ENCODE data around the gene KLHL6.
"Not testable (repeated sequence)": the region's sequence is repeated elsewhere in the genome, so short reads cannot be mapped to it uniquely, and the experiment has no call there.

KLHL6 gene

DNA sequence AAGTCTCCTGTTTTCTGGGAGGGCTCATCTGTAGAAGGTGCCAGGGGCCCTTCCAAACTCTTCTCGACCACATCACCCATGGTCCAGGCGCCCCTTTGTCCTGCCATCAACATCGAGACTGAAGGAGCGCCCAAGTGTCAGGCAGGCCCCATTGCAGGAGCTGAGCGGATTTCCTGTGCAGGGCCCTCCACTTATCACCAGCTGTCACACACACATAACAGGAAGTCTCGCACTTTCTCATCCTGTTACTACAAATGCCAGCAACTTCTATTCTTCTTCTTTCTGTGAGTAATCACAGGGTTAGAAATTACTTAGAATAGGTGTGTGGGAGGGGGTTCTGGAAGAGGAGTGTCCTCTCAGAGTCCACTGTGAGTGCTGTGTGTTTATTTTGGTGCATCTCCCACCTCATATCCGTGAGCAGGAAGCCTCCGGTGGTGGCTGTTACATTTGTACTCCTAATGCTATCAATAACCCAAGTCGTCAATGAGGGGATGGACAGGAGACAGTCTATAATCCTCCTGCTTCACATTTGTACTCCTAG, at the start of gene KLHL6:
TSS of gene KLHL6 (minus strand) at position 166 of the 541 bp plus-strand sequence. CDS start at position 113, 53 bp downstream.
- no peak for DNase-seq

- DNase-seq = no peak
Observed at GRCh38 chr3:183597959-183598358, 42.5 kb upstream of the KLHL6 start.

DNA sequence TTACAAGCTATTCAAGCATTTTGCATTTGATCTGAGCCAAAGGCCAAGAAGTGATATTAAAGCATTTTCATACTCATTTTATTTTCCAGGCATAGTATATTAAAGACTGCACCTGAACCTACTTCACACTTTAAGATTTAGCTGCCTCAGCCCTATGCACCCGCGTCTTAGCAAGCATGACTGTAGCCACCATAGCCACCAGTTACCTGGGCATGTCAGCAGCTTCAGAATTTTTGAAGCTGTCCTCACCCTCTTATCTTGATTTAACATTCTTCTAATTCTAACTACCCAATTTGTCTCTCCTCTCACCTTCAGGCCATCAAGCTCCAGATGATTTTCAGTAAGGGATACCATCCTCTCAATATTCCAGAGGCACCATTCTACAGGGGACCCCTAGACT, 39.1 kb upstream of the KLHL6 start:
- no peak for DNase-seq

DNA sequence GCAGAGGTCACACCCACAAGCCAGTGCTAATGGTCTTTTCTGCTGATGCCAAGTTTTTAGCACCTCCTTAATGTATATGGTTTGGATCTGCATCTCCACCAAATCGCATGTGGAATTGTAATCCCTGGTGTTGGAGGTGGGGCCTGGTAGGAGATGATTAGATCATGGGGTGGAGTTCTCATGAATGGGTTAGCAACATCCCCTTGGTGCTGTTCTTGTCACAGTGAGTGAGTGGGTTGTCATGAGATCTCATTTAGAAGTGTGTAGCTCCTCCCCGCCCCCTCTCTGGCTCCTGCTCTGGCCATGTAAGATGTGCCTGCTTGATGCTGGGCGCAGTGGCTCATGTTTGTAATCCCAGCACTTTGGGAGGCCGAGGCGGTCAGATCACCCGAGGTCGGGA, 37.3 kb upstream of the KLHL6 start:
- DNase-seq = no peak

GRCh38 chr3:183591881-183592521, 36.5 kb upstream of the KLHL6 start:
- DNase-seq = no peak

DNA sequence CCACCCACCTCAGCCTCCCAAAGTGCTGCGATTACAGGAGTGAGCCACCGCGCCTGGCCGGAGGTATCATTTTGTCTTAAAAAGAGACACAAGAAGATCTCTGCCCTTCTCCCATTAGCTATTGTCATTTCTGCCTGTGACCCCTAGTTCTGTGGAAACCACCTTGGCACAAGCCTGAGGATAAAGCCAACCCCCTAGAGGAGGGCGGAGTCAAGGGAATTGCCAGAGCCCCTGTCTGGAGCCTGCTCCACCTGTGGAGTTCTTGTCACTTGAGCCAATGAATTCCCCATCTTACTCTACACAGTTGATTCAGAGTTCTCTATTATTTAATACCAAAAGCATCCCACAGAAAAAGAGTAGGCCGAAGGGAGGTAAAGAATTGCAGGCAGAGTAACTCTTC, 34.9 kb upstream of the KLHL6 start:
- DNase-seq = no peak

DNA sequence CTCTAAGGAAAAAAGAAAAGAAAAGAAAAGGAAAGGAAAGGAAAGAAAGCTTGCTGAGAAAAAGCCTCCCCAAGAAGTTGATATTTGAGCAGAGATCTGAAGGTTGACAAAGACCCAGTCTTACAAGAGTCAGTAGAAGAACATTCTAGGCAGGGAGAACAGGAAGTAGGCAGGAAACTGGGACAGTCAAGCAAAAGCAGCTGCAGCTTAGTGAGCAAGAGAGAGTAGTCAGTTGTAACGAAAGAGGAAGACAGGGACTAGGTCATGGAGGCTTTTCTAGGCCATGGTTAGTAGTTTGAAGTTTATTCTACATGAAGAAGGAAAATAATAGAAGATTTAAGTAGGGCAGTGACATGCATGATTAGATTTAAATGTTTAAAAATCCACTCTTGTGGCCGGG, 31.8 kb upstream of the KLHL6 start:
- no peak for DNase-seq

- no peak for DNase-seq
Observed at GRCh38 chr3:183586477-183586876, 31.0 kb upstream of the KLHL6 start.

DNA sequence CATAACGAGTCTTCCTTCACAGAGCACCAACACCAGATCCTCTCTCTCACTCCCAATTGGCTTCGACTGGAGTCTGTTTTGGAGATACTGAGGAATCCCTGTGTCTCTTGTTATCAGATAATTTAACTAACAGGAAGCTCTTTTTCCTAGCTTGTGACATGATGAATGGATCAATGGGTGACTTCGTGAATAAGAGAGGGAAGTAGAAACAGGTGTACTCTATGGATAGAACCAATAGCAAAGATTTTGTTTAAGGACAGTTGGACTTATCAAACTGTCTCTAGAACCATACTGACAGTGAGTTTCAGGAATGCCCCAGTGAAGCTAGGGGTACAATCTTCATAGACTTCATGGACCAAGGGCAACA, 29.4 kb upstream of the KLHL6 start:
- DNase-seq = no peak

DNA sequence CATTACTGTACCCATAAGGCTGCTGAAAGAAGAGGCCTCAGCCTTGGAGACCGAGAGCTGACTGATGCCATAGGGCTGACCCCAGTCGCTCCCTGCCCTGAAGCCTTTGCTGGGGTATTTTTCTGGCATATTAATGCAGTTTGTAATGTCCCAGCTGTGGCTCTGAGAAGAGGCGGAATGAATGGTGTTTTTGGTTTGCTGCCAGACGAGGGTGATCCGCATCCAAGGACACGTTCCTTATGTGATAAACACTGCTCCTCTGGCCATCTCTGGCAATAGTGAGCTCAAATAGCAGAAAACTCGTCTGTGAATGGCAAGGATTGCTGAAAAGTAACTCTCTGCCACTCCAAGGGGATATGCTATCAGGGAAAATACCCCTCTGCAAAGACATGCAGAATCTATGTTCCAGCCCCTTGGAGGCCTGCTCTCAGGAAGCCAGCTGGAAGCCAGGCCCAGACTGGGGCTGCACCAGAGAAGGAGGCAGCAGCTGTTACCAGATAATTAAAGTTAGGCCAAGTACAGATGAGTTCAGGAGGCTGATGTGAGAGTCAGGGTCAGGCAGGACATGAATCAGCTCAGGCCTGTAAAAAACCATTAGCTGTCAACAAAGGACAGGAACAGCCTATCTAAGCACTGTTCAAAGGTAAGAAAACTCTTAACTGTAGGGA, 28.9 kb upstream of the KLHL6 start:
- no peak for DNase-seq

DNA sequence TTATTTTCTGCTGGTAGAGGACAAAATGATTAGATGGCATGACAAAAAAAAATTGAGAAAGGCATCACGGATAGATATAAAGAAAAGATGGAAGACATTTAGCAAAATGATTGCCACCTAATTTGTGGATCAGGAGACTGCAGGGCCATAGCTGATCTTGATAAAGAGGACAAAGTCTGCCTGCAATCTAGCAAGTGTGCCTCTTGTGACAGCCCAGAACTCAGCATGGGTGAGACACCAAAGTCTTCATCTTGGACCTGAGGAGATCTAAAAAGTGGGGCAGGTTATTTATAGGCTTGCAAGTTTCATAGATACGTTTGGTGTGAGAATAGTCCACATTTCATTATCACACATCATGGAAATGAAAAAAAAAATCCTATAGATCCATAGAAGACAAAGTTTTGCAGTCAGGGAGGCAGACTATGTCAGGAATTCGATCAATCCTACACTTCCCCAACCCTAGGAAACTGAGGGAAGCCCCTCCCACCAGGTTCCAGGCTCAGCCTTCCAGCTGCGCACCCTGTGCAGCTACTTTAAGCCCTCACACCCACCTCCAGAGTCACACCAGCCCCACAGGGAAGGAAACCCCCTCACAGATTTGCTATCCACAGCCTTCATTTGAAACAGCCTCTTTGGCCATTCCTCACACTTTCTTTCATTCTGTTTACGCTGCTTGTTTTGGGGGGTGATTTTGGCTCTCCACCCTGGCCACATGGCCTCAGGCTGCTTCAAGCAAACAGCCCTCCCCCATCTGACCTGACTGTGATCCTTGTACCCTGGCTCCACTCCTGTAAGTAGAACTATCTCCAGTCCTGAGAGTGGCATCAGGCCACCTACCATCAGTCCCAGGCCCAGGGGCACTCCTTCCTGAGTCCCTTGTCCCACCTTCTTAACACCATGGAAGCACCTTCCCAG, 28.1 kb upstream of the KLHL6 start:
- DNase-seq = no peak

DNA sequence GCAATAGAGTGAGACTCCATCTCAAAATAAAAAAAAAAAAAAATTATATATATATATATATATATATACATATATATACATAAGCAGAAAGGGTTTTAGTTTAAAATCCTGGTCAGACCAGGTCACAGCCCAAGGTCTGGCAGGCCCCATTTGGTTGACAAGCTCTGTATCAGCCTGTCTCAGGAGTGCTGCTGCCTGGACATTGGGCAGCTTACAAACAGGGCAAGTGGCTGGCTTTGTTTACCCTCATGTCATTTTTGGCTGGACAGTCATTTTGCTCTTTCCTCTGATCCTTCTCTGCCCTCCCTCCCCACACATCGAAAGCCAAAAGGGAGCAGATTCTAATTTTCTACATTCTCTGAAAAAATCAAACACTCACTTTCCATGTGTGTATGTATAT, 26.7 kb upstream of the KLHL6 start:
- no peak for DNase-seq

- no peak for DNase-seq
Observed at GRCh38 chr3:183581496-183582155, 26.1 kb upstream of the KLHL6 start.

DNA sequence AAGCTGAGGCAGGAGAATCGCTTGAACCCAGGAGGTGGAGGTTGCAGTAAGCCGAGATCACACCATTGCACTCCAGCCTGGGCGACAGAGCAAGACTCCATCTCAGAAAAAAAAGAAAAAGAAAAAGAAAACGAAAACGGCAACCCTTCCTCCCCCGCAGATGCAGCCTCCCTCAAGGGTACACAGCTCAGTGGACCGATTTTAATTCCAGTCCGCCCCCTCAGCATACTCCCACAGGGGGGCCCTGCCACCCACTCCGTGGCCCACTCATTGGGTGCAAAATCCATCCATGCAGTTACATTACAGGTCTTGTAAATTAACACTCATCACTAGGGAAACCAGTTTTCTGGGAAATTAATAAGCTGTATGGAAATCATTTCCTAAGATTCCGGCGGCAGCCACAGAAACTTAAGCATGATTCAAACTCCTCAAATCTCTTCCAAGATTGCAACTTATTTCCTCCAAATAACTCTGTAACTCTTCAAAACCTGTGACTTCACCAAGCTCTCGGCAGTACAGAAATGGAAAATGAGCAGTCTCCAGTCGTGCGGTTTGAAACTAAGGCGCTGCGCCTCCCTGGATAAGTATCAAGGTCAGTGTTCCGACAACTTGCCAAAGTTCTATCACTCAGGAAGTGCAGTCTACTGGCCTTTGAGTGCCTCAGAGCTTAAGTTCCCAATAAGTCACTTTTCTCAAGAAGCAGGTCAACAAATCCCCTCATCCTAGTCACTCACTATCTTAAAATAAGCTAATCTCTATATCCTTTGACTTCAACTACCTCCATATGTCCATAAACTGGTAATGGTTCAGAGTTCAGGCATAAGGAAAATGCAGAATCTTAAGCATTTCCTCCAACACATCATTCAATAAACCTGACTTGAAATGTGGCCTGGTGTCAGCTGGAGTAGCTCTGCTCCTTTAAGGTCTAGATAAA, 24.7 kb upstream of the KLHL6 start:
- DNase-seq = no peak

DNA sequence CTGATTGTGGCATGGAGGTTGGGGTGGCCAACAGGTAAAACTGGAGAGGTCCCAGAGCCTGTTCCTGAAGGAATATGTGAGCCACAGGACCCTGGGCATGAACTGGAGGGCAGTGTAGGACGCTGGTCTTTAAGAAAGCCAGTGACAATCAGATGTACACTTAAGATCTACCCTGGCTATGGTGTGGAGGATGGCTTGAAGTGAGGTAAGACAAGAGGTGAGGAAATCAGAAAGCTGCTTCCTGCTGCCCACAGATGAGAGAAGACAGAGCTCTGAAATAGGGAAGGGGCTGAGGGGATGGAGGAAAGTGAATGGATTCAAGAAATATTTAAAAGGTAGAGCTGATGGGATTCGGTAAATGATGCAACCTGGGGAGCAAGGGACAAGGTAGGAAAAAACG, 22.7 kb upstream of the KLHL6 start:
- no peak for DNase-seq

- DNase-seq = no peak
Observed at GRCh38 chr3:183577346-183577745, 21.8 kb upstream of the KLHL6 start.

- no peak for DNase-seq
Observed at GRCh38 chr3:183576487-183577107, 21.1 kb upstream of the KLHL6 start.

- DNase-seq = no peak
Observed at GRCh38 chr3:183572935-183573334, 17.4 kb upstream of the KLHL6 start.

- DNase-seq = not testable (repeated sequence)
Observed at GRCh38 chr3:183570191-183570590, 14.7 kb upstream of the KLHL6 start.

DNA sequence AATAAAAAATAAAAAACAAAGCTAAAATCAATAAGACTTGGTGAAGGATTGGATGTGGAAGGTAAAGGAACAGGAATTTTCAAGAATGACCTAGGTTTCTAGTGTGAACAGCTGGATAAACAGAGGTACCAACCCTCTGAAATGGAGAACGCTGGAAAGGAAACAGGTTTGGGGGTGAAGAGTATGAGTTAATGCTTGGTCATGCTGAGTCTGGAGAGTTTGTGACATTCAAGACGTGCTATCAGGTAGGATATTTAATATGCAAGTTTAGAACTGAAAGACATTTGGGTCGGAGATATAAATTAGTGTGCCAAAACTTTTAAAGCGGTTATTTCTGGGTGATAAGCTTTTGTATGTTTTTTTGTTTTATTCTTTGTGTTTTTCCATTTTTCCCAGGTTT, 11.4 kb upstream of the KLHL6 start:
- DNase-seq = no peak

DNA sequence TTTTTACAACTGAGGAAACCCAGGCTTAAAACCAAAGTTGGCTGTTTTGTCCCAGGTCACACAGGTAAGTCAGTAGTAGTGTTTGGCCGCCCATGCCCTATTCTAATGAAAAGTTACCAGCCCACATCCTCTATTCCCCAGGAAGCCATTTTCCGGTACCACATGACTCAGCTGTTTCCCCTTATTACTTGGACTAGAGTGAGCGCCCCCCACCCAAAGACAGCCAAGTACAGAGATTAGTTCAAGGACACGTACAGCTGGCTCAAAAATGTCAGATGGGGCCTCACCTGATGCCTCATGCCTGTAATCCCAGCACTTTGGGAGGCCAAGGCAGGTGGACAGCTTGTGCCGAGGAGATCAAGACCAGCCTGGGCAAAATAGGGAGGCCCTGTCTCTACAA, 8.5 kb upstream of the KLHL6 start:
- DNase-seq = no peak

GRCh38 chr3:183563536-183563874, 8.0 kb upstream of the KLHL6 start:
- DNase-seq = no peak

All from NCI-H510A (cell line).